ENCODE results near the gene KCNQ4. TPM values are rescaled to one million over a fixed set of nuclear protein-coding genes. Genes with fewer than 3 reads are reported as not detected.

The KCNQ4 gene
- total RNA-seq, 1 donor from 2014 or later, result 0.85 TPM

DNA sequence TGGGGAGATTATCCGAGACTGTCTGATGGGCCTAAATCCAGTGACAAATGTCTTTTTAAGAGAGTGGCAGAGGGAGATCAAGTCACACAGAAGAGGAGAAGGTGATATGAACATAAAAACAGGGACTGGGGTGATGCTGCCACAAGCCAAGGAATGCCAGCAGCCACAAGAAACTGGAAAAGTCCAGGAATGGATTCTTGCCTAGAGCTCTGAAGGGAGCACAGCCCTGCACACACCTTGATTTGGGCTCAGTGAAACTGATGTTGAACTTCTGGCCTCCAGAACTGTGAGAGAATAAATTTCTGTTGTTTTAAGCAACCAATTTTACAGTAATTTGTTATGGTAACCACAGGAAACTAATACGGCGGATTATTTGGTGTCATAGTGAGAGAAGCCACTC, 59.1 kb downstream of the KCNQ4 start:
- H3K27me3 Mint-ChIP-seq, result no peaks in the 10 kb centered on the region

DNA sequence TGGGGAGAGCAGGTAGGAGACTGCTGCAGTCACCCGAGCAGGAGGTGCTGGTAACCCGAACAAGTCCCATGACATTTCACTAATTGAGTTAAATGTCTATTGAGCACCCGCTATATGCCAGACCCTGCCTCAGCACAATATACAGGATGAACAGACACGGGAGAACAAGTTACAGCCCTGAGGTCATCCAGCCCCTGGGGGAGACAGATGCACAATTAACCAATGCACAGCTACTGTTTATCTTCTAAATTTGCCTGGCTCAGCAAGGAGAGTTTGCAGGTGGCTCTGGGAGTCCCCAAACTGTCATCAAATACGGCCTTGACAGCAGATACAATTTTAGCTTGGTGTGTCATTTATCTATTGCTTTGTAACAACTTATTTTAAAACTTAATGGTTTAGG, 60.5 kb downstream of the KCNQ4 start:
- Mint-ChIP-seq H3K27me3 (no peaks in the 10 kb centered on the region), H3K4me1 (ENCODE audit: unreplicated experiment) (peaks cover 18% of the 10 kb centered on the region), H3K9me3 (peaks cover 6% of the 10 kb centered on the region), H3K27ac (no peak overlapping the region), H3K4me3 (no peak overlapping the region), H3K36me3 (no peaks in the 10 kb centered on the region)
- TF ChIP-seq, protein P1, sequence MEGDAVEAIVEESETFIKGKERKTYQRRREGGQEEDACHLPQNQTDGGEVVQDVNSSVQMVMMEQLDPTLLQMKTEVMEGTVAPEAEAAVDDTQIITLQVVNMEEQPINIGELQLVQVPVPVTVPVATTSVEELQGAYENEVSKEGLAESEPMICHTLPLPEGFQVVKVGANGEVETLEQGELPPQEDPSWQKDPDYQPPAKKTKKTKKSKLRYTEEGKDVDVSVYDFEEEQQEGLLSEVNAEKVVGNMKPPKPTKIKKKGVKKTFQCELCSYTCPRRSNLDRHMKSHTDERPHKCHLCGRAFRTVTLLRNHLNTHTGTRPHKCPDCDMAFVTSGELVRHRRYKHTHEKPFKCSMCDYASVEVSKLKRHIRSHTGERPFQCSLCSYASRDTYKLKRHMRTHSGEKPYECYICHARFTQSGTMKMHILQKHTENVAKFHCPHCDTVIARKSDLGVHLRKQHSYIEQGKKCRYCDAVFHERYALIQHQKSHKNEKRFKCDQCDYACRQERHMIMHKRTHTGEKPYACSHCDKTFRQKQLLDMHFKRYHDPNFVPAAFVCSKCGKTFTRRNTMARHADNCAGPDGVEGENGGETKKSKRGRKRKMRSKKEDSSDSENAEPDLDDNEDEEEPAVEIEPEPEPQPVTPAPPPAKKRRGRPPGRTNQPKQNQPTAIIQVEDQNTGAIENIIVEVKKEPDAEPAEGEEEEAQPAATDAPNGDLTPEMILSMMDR (conservative IDR thresholded peaks at IDR 0.05), result no peak
- DNase-seq (ENCODE audit: extremely low spot score, unreplicated experiment), result no peak

More for the DNA sequence above, 59.1 kb downstream of the KCNQ4 start:
- TF ChIP-seq, protein P1 (conservative IDR thresholded peaks at IDR 0.05), result no peak
- H3K36me3 Mint-ChIP-seq, result no peaks in the 10 kb centered on the region
- no peak overlapping the region for H3K27ac Mint-ChIP-seq
- no peak for DNase-seq (ENCODE audit: extremely low spot score, unreplicated experiment)
- H3K4me1 Mint-ChIP-seq (ENCODE audit: unreplicated experiment), result peaks cover 15% of the 10 kb centered on the region
- peaks cover 6% of the 10 kb centered on the region for H3K9me3 Mint-ChIP-seq
- H3K4me3 Mint-ChIP-seq, result no peak overlapping the region

DNA sequence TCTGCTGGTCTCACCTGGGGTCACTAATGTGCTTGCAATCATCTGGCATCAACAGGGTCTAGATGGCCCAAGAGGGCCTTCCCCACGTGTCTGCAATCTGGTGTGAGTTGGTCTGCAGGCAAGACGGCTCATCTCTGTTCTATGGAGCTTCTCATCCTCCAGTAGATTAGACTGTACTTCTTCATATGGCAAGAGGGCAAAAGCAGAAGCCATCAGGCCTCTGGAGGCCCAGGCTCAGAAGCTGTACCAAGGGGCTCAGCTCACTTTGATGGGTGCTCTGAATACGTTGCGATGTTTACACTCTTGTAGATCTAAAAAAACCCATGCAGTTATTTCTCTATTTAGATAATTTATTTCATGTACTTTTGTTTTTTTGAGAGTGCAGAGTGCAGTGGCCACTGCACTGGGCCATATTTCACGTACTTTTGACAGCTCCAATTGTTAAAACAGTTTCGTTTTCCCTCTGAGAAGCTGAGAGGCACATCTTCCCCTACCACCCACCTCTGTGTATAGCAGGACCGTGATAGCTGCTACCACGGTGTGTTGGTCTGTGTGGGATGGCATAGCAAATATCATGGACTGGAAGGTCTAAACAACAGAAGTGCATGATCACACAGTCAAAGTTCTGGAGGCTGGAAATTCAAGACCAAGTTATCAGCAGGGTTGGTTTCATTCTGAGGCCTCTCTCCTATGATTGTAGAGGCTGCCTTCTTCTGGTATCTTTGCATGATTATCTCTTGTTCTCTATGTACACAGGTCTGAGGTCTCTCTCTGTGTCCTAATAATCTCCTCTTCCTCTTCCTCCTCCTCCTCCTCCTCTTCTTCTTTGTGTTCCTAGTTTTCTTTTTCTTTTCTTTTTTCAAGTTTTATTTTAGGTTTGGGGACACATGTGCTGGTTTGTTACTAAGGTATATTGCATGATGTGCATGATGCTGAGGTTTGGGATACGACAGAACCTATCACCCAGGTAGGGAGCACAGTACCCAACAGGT, 61.6 kb downstream of the KCNQ4 start:
- peaks cover 6% of the 10 kb centered on the region for H3K9me3 Mint-ChIP-seq
- H3K27me3 Mint-ChIP-seq, result no peaks in the 10 kb centered on the region
- H3K4me3 Mint-ChIP-seq, result no peak overlapping the region
- TF ChIP-seq, protein P1 (conservative IDR thresholded peaks at IDR 0.05), result no peak
- H3K27ac Mint-ChIP-seq, result no peak overlapping the region
- H3K4me1 Mint-ChIP-seq (ENCODE audit: unreplicated experiment), result peaks cover 16% of the 10 kb centered on the region
- no peaks in the 10 kb centered on the region for H3K36me3 Mint-ChIP-seq
- no peak for DNase-seq (ENCODE audit: extremely low spot score, unreplicated experiment)

DNA sequence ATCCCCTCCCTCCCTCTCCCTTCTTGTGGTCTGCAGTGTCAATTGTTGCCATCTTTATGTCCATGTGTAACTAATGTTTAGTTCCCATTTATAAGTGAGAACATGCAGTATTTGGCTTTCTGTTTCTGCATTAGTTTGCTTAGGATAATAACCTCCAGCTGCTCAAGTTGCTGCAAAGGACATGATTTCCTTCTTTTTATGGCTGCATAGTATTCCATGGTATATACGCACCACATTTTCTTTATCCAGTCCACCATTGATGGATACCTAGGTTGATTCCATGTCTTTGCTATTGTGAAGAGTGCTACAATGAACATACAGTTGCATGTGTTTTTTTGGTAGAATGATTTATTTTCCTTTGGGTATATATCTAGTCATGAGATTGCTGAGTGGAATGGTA, 62.3 kb downstream of the KCNQ4 start:
- TF ChIP-seq, protein P1 (conservative IDR thresholded peaks at IDR 0.05), result no peak
- DNase-seq (ENCODE audit: extremely low spot score, unreplicated experiment), result no peak
- no peaks in the 10 kb centered on the region for H3K27me3 Mint-ChIP-seq
- no peaks in the 10 kb centered on the region for H3K36me3 Mint-ChIP-seq
- no peak overlapping the region for H3K27ac Mint-ChIP-seq
- H3K4me1 Mint-ChIP-seq (ENCODE audit: unreplicated experiment), result peaks cover 16% of the 10 kb centered on the region
- H3K9me3 Mint-ChIP-seq, result peaks cover 6% of the 10 kb centered on the region
- no peak overlapping the region for H3K4me3 Mint-ChIP-seq

DNA sequence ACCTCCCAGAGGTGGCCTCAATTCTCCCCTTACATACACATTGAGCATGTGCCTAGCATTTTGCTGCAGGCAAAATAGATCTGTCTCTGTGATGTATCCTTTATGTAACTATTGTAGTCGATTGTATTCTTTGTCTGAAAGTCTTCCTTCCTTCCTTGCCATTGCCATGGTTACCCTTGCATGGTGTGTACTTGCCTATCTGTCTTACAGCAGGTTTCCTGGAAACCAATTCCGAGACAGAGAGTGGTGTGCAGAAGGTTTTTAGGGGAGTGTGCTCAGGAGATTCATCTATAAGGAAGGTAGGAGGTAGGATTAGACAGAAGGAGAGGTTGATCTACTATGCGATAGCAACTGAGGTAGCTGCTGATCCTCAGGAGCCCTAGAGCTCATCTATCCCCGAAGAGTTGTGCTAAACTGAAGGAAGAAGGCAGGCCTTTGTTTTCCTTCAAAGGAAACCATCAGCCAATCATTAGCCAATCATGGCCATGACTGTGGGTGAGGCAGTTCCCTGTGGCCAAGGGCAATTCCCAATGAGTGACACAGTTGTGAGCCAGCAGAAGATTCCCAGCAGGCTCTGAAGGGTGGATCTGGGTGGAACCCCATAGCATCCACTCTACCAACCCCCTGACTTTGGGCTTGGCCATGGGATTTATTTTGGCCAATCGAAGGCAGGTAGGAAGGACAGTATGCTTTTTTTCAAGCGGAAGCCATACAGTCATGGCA, 63.6 kb downstream of the KCNQ4 start:
- H3K4me3 Mint-ChIP-seq, result no peak overlapping the region
- H3K9me3 Mint-ChIP-seq, result peaks cover 6% of the 10 kb centered on the region
- DNase-seq (ENCODE audit: extremely low spot score, unreplicated experiment), result no peak
- peaks cover 5% of the 10 kb centered on the region for H3K27me3 Mint-ChIP-seq
- TF ChIP-seq, protein P1 (conservative IDR thresholded peaks at IDR 0.05), result no peak
- no peak overlapping the region for H3K27ac Mint-ChIP-seq
- peaks cover 16% of the 10 kb centered on the region for H3K4me1 Mint-ChIP-seq (ENCODE audit: unreplicated experiment)
- no peaks in the 10 kb centered on the region for H3K36me3 Mint-ChIP-seq
